ENCODE results near the gene USF3. TPM values are rescaled to one million over a fixed set of nuclear protein-coding genes. Genes with fewer than 3 reads are reported as not detected.

The USF3 gene
- total and polyA plus RNA-seq, 2 of the 13 experiments (the other 11 are each of a cell fraction or from before 2014, with no cell fraction given), result 6.3 to 15.2 TPM

DNA sequence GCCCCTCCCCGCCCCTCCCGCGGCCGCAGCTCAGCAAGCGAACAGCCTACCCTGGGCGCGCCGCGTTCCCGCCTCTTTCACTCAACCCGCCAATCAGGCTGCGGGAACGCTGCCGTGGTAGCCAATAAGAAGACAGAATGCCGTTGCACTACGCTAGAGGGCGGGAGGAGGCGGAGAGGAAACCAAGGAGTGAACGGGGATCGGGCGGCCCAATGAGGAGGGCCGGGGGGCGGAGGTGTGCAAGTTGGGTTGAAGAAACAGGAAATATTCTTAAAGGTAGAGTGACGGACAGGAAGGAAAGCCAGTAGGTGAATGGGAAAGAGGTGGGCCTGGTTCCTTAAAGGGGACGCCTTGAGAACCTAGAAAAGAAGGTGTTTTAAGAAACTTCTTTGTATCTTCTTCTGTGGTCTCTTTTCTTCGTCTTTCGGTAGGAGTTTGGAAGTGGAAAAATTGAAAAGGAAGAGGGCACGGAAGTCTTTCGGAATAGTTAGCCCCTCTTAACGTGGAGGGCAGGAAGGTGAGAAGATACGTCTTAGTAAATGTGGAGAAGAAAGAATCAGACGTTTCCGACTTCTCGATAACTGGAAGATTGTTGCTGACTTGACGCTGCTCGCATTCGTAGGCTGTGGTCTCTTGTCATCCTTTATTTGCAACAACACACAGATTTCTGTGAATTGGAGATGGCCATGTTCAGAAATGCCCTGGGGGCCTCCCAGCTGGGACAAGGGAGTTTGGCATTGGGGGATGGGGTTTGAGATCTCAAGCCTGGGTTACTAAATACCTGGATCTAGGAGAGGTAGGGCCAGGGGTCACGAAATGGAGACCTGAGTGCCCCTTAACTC, 437 bp upstream of the USF3 start (continued):
- TF ChIP-seq CBX2 (IDR thresholded peaks at IDR 0.05; ENCODE audit: low read depth, low read length) (no peak), CBX2 (CRISPR knock-in tag; IDR thresholded peaks at IDR 0.05; ENCODE audit: low read depth) (no peak), ZNF253 (CRISPR knock-in tag; IDR thresholded peaks at IDR 0.05; ENCODE audit: borderline replicate concordance) (no peak), CREM (IDR thresholded peaks at IDR 0.05) (peak; percentile 80), CREM (CRISPR knock-in tag; IDR thresholded peaks at IDR 0.05) (no peak), KMT2A (CRISPR knock-in tag; IDR thresholded peaks at IDR 0.05) (no peak; the same call in 1 of the 2 replicates), ZKSCAN5 (CRISPR knock-in tag; IDR thresholded peaks at IDR 0.05) (no peak), YEATS2 (CRISPR knock-in tag; IDR thresholded peaks at IDR 0.05; ENCODE audit: borderline replicate concordance) (no peak), FOXP1 (IDR thresholded peaks at IDR 0.05) (no peak), FOXP1 (CRISPR knock-in tag; IDR thresholded peaks at IDR 0.05) (no peak), MATR3 (CRISPR knock-in tag; IDR thresholded peaks at IDR 0.05) (no peak), HNF4A (CRISPR knock-in tag; IDR thresholded peaks at IDR 0.05) (0 out of 2 replicates have a peak, but pooled peaks have one; percentile 3), ZNF83 (CRISPR knock-in tag; IDR thresholded peaks at IDR 0.05; ENCODE audit: borderline replicate concordance) (no peak), ZC3H4 (CRISPR knock-in tag; IDR thresholded peaks at IDR 0.05; ENCODE audit: borderline replicate concordance) (0 out of 2 replicates have a peak, but pooled peaks have one; percentile 58), KAT7 (CRISPR knock-in tag; IDR thresholded peaks at IDR 0.05; ENCODE audit: borderline replicate concordance) (0 out of 2 replicates have a peak, but pooled peaks have one; percentile 27), ZMYM4 (CRISPR knock-in tag; IDR thresholded peaks at IDR 0.05) (peak; percentile 58), ZNF317 (CRISPR knock-in tag; IDR thresholded peaks at IDR 0.05) (0 out of 2 replicates have a peak, but pooled peaks have one; percentile 32), MTF2 (CRISPR knock-in tag; IDR thresholded peaks at IDR 0.05; ENCODE audit: borderline replicate concordance) (no peak), MAFG (CRISPR knock-in tag; IDR thresholded peaks at IDR 0.05) (no peak), NCOA1 (CRISPR knock-in tag; IDR thresholded peaks at IDR 0.05) (peak; percentile 44; the same call in 1 of the 2 replicates), ZNF124 (CRISPR knock-in tag; IDR thresholded peaks at IDR 0.05) (0 out of 2 replicates have a peak, but pooled peaks have one; percentile 7), ZNF547 (CRISPR knock-in tag; IDR thresholded peaks at IDR 0.05) (0 out of 2 replicates have a peak, but pooled peaks have one; percentile 29), LCORL (IDR thresholded peaks at IDR 0.05) (no peak), LCORL (CRISPR knock-in tag; IDR thresholded peaks at IDR 0.05) (peak; percentile 67; the same call in 1 of the 2 replicates), ZKSCAN8 (CRISPR knock-in tag; IDR thresholded peaks at IDR 0.05; ENCODE audit: borderline replicate concordance) (no peak), ARNTL (CRISPR knock-in tag; IDR thresholded peaks at IDR 0.05) (no peak), SRF (IDR thresholded peaks at IDR 0.05; ENCODE audit: low read depth, low read length) (0 out of 2 replicates have a peak, but pooled peaks have one; percentile 9), POGZ (CRISPR knock-in tag; IDR thresholded peaks at IDR 0.05) (peak; percentile 17; the same call in 1 of the 2 replicates)
- TF ChIP-seq, protein P1, sequence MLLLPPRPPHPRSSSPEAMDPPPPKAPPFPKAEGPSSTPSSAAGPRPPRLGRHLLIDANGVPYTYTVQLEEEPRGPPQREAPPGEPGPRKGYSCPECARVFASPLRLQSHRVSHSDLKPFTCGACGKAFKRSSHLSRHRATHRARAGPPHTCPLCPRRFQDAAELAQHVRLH (CRISPR knock-in tag; IDR thresholded peaks at IDR 0.05; ENCODE audit: borderline replicate concordance, low read depth), result no peak
- TF ChIP-seq, protein P2, sequence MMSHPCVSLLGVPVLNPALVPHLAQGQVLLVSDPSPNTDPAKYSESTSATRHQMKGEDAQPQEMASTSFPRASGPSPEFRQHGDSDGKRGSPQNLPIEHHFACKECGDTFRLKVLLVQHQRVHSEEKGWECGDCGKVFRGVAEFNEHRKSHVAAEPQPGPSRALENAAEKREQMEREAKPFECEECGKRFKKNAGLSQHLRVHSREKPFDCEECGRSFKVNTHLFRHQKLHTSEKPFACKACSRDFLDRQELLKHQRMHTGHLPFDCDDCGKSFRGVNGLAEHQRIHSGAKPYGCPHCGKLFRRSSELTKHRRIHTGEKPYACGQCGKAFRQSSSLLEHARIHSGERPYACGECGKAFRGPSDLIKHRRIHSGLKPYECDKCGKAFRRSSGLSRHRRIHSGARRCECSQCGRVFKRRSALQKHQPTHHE (CRISPR knock-in tag; IDR thresholded peaks at IDR 0.05; ENCODE audit: borderline replicate concordance), result 0 out of 2 replicates have a peak, but pooled peaks have one; percentile 25
- TF ChIP-seq, protein P3, sequence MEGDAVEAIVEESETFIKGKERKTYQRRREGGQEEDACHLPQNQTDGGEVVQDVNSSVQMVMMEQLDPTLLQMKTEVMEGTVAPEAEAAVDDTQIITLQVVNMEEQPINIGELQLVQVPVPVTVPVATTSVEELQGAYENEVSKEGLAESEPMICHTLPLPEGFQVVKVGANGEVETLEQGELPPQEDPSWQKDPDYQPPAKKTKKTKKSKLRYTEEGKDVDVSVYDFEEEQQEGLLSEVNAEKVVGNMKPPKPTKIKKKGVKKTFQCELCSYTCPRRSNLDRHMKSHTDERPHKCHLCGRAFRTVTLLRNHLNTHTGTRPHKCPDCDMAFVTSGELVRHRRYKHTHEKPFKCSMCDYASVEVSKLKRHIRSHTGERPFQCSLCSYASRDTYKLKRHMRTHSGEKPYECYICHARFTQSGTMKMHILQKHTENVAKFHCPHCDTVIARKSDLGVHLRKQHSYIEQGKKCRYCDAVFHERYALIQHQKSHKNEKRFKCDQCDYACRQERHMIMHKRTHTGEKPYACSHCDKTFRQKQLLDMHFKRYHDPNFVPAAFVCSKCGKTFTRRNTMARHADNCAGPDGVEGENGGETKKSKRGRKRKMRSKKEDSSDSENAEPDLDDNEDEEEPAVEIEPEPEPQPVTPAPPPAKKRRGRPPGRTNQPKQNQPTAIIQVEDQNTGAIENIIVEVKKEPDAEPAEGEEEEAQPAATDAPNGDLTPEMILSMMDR (CRISPR knock-in tag; IDR thresholded peaks at IDR 0.05), result peak; percentile 25
